Measurements from ENCODE around the gene GPR148.

- TF ChIP-seq CTCF (conservative IDR thresholded peaks at IDR 0.05; ENCODE audit: low read length) (no peak), EZH2phosphoT487 (IDR thresholded peaks at IDR 0.05; ENCODE audit: borderline replicate concordance, low read depth, low read length) (no peak)
Measured at GRCh38 chr2:130756053-130756873, 27.4 kb downstream of the GPR148 start.

Data from OCI-LY7 (cell line).